A549 (cell line): ENCODE measurements around the gene AMZ2. TPM values are rescaled to one million over a fixed set of nuclear protein-coding genes. Genes with fewer than 3 reads are reported as not detected.
A peak's percentile ranks its signal among the peaks of the same experiment; 100 is the strongest.

Experiments used
- ATAC-seq, 2 experiments: fragments of 200-7000 bp in 1 of 2; fragments of >200 bp in 1 of 2; cut with Nextera tagmentation in 1 of 2; cut with Tn5 transposase in 1 of 2; 3 replicates each; pipeline versions ENCODE4 v1.8.0 to v1.9.1; 2018 to 2020; ENCODE audit warnings: mild to moderate bottlenecking in 1 of 2, moderate library complexity in 1 of 2
- CTCF ChIA-PET: fragments of 300-600 bp; sonication (Branson Sonifier 250); formaldehyde crosslinking; extraction: SDS; loops from one replicate; lab custom pipeline; 2021; ENCODE audit warnings: antibody characterized with exemption, inconsistent platforms; lab: Yijun Ruan, JAX
- POLR2A ChIA-PET: fragments of 350-600 bp; formaldehyde crosslinking; extraction: SDS; loops from one replicate; lab custom pipeline; 2021; ENCODE audit warnings: antibody characterized with exemption, inconsistent platforms; lab: Yijun Ruan, JAX
- DNase-seq, 2 experiments: peaks; one replicate each; pipeline versions ENCODE4 v3.0.0 to v3.0.0-alpha.2; 2011 to 2016; ENCODE audit warnings: low read depth in 1 of 2, low spot score in 1 of 2
- FAIRE-seq: peaks from 2 replicates; lab custom pipeline; 2011; peaks lifted over from hg19 to GRCh38; lab: Jason Lieb, UNC
- H3K27ac ChIP-seq, 2 experiments: fragments of >200 bp; sonication (Bioruptor Twin); formaldehyde crosslinking; 3 replicates each; pipeline ENCODE4 v1.5.1; 2016 to 2017
- H3K4me1 ChIP-seq: fragments of >200 bp; sonication (Bioruptor Twin); formaldehyde crosslinking; 3 replicates; pipeline ENCODE4 v1.6.1; 2016
- H3K4me2 ChIP-seq: fragments of >200 bp; sonication (Bioruptor Twin); formaldehyde crosslinking; 3 replicates; pipeline ENCODE4 v1.6.1; 2016
- H3K4me3 ChIP-seq: fragments of >200 bp; sonication (Bioruptor Twin); formaldehyde crosslinking; 3 replicates; pipeline ENCODE4 v1.5.1; 2016
- H3K9me3 ChIP-seq: fragments of >200 bp; sonication (Bioruptor Twin); formaldehyde crosslinking; 3 replicates; pipeline ENCODE4 v1.6.1; 2016
- CBX2 ChIP-seq: fragments of 200-600 bp; sonication (generic); IDR thresholded peaks from 2 replicates; pipeline ENCODE4 v1.6.1; 2016; ENCODE audit warnings: low read depth, mild to moderate bottlenecking, borderline replicate concordance
- CEBPB ChIP-seq, 2 experiments: fragments of >200 bp in 1 of 2; sonication (Bioruptor Twin) in 1 of 2; formaldehyde crosslinking in 1 of 2; IDR thresholded peaks; 2 replicates each; pipeline ENCODE4 v1.6.1; 2012 to 2016
- CHD2 ChIP-seq: fragments of 150-350 bp; IDR thresholded peaks from 2 replicates; pipeline ENCODE4 v1.6.1; 2014; ENCODE audit warnings: low read length; ENCODE audit not compliant: partially characterized antibody
- CTCF ChIP-seq: fragments of >200 bp; sonication (Bioruptor Twin); formaldehyde crosslinking; IDR thresholded peaks from 3 replicates; pipeline ENCODE4 v1.5.1; 2016
- FOSL2 ChIP-seq, 2 experiments: fragments of 450-650 bp in 1 of 2; fragments of >200 bp in 1 of 2; sonication (Bioruptor Twin) in 1 of 2; formaldehyde crosslinking; IDR thresholded peaks; 2 replicates each; pipeline versions ENCODE4 v1.5.0 to v1.6.1; 2016 to 2020; ENCODE audit warnings: mild to moderate bottlenecking in 1 of 2, moderate library complexity in 1 of 2
- FOXS1 ChIP-seq: fragments of 250-450 bp; sonication (Bioruptor Pico); IDR thresholded peaks from 2 replicates; pipeline ENCODE4 v1.5.0; 2020; ENCODE audit warnings: mild to moderate bottlenecking, moderate library complexity
- GATA3 ChIP-seq: IDR thresholded peaks from 2 replicates; pipeline ENCODE4 v1.6.1; 2012; ENCODE audit warnings: borderline replicate concordance
- HEYL ChIP-seq: fragments of 250-450 bp; sonication (Bioruptor Pico); IDR thresholded peaks from 2 replicates; pipeline ENCODE4 v1.8.0; 2021; ENCODE audit warnings: mild to moderate bottlenecking, moderate library complexity
- HOXB13 ChIP-seq: fragments of 250-450 bp; sonication (Bioruptor Pico); IDR thresholded peaks from 2 replicates; pipeline ENCODE4 v1.5.0; 2020; ENCODE audit warnings: low read depth, mild to moderate bottlenecking, moderate library complexity
- JUNB ChIP-seq: fragments of >200 bp; sonication (Bioruptor Twin); formaldehyde crosslinking; IDR thresholded peaks from 2 replicates; pipeline ENCODE4 v1.6.1; 2016
- KDM1A ChIP-seq: fragments of 200-600 bp; sonication (generic); IDR thresholded peaks from 2 replicates; pipeline ENCODE4 v1.6.1; 2016; ENCODE audit warnings: low read depth, mild to moderate bottlenecking
- MAX ChIP-seq: IDR thresholded peaks from 2 replicates; pipeline ENCODE4 v1.6.1; 2012
- MAZ ChIP-seq: fragments of 150-350 bp; IDR thresholded peaks from 2 replicates; pipeline ENCODE4 v1.6.1; 2014; ENCODE audit warnings: antibody characterized with exemption, low read depth, low read length, borderline replicate concordance
- MYC ChIP-seq: IDR thresholded peaks from 2 replicates; pipeline ENCODE4 v1.6.1; 2012; ENCODE audit warnings: mild to moderate bottlenecking, inconsistent platforms, low read length, improper control_type of control experiment, borderline replicate concordance
- NFE2L2 ChIP-seq: fragments of 150-350 bp; conservative IDR thresholded peaks from 2 replicates; pipeline ENCODE4 v1.6.1; 2014; ENCODE audit warnings: low read length
- NPAS2 ChIP-seq: fragments of 250-450 bp; sonication (Bioruptor Pico); IDR thresholded peaks from 2 replicates; pipeline ENCODE4 v1.8.0; 2022; ENCODE audit warnings: mild to moderate bottlenecking, moderate library complexity, borderline replicate concordance
- NR3C1 ChIP-seq: fragments of >200 bp; sonication (Bioruptor Twin); formaldehyde crosslinking; IDR thresholded peaks from 3 replicates; pipeline ENCODE4 v1.6.1; 2017
- PHF8 ChIP-seq: fragments of 200-600 bp; sonication (generic); IDR thresholded peaks from 2 replicates; pipeline ENCODE4 v1.6.1; 2016; ENCODE audit warnings: low read depth, mild to moderate bottlenecking, antibody characterized with exemption, moderate library complexity, borderline replicate concordance
- POLR2AphosphoS2 ChIP-seq: conservative IDR thresholded peaks from 2 replicates; pipeline ENCODE4 v1.6.1; 2012; ENCODE audit warnings: low read length, improper control_type of control experiment, inconsistent platforms
- RARB ChIP-seq: fragments of 250-450 bp; sonication (Bioruptor Pico); IDR thresholded peaks from 2 replicates; pipeline ENCODE4 v1.8.0; 2021; ENCODE audit warnings: mild to moderate bottlenecking, moderate library complexity
- REST ChIP-seq: fragments of 200-600 bp; sonication (generic); IDR thresholded peaks from 2 replicates; pipeline ENCODE4 v1.6.1; 2016; ENCODE audit warnings: antibody characterized with exemption, mild to moderate bottlenecking, moderate library complexity
- RNF2 ChIP-seq: fragments of 200-600 bp; sonication (generic); IDR thresholded peaks from 2 replicates; pipeline ENCODE4 v1.6.1; 2016; ENCODE audit warnings: low read depth, mild to moderate bottlenecking, antibody characterized with exemption, moderate library complexity, borderline replicate concordance
- ZFP36 ChIP-seq: fragments of 450-650 bp; IDR thresholded peaks from 2 replicates; pipeline ENCODE4 v1.6.1; 2014; ENCODE audit warnings: borderline replicate concordance; ENCODE audit not compliant: partially characterized antibody
- ZNF302 ChIP-seq: fragments of 250-450 bp; sonication (Bioruptor Pico); IDR thresholded peaks from 2 replicates; pipeline ENCODE4 v1.9.0; 2021; ENCODE audit warnings: inconsistent platforms, mild to moderate bottlenecking, moderate library complexity
- WGBS: methylation state at CpG from one replicate; pipeline ENCODE4 v1.1.6; 2017; ENCODE audit errors: missing lambda C conversion rate; 5-methylcytosine and 5-hydroxymethylcytosine counted together
- polyA plus RNA-seq, 4 experiments: library from polyadenylated mRNA; depleted of rRNA in 3 of 4; stranded (reverse); fragments of >200 nt; fragmentation: RNase III in 1 of 4; extraction: RNeasy Plus Mini Kit Qiagen cat#74134 plus additional on column Dnase treatment in 1 of 4; gene quantifications; 2 replicates in 3 of 4; 3 replicates in 1 of 4; pipeline ENCODE4 v1.2.3, GENCODE V29; 2011 to 2017

Gene AMZ2
- polyA plus RNA-seq, 2 of the 4 experiments (the other 2 are of a cell fraction) = 105 to 201 TPM

- TF ChIP-seq CTCF = peak; percentile 10; the same call in 2 of the 3 replicates
- no peak for TF ChIP-seq MAZ
- no peak for TF ChIP-seq CHD2
- no peak for TF ChIP-seq GATA3
- peak; percentile 61; the same call in 1 of the 2 replicates for TF ChIP-seq RNF2
- TF ChIP-seq ZFP36 = no peak
- TF ChIP-seq PHF8 = peak; percentile 38
- TF ChIP-seq KDM1A = peak; percentile 56; the same call in 1 of the 2 replicates
- TF ChIP-seq HOXB13 = no peak
- TF ChIP-seq RARB (CRISPR knock-in tag) = no peak
- no peak for TF ChIP-seq FOXS1 (CRISPR knock-in tag)
- no peak for TF ChIP-seq NPAS2 (CRISPR knock-in tag)
- no peak for TF ChIP-seq NR3C1
- no peak for TF ChIP-seq HEYL (CRISPR knock-in tag)
- no peak for TF ChIP-seq ZNF302 (CRISPR knock-in tag)
- TF ChIP-seq REST = 0 out of 2 replicates have a peak, but pooled peaks have one; percentile 21
- TF ChIP-seq NFE2L2 = no peak
- no peak for TF ChIP-seq JUNB
- TF ChIP-seq CBX2 = no peak
- TF ChIP-seq CEBPB (IDR thresholded peaks at IDR 0.05) = no peak
Measured at GRCh38 chr17:68291836-68292688, 44.2 kb downstream of the AMZ2 start (continued).

- H3K4me1 ChIP-seq = peaks cover 9% of the 10 kb centered on the region; the same call in 2 of the 3 replicates
- H3K4me3 ChIP-seq = peak overlapping the region; percentile 88
- H3K4me2 ChIP-seq = peak overlapping the region; percentile 96
- no peak for FAIRE-seq
- 68% methylated on average over 9 of the region's 9 CpGs for whole genome bisulfite sequencing
- H3K9me3 ChIP-seq = no peaks in the 10 kb centered on the region
- no peak for TF ChIP-seq FOSL2 (IDR thresholded peaks at IDR 0.05)
- TF ChIP-seq FOSL2 (CRISPR knock-in tag; IDR thresholded peaks at IDR 0.05) = no peak
- no peak for TF ChIP-seq POLR2AphosphoS2
- TF ChIP-seq MAX = no peak
- no peak for TF ChIP-seq MAZ
- no peak for TF ChIP-seq PHF8
- TF ChIP-seq MYC = no peak
- POLR2A ChIA-PET = interaction anchor here (1.1 to 2.5 kb wide), 8 partner anchors 12 to 166 kb away, joined by 3 to 23 read pairs (median 4); no protein-coding TSS in a partner anchor
- DNase-seq = no peak
- peak overlapping the region in 1 of 2 experiments; percentile 92; a peak in 2 of 6 replicates for H3K27ac ChIP-seq
- ATAC-seq = no peak; a peak in 2 of 6 replicates
- CTCF ChIA-PET = interaction anchor here (0.8 to 2.3 kb wide), 14 partner anchors 17 to 173 kb away, joined by 3 to 11 read pairs (median 4); no protein-coding TSS in a partner anchor
Measured at GRCh38 chr17:68292689-68293040, 44.8 kb downstream of the AMZ2 start.
